ENCODE measurements around the gene ASB18. TPM values are rescaled to one million over a fixed set of nuclear protein-coding genes. Genes with fewer than 3 reads are reported as not detected.

Gene ASB18
- total and polyA plus RNA-seq, 10 of the 15 experiments (the other 5 are each of a cell fraction or from before 2014, with no cell fraction given): not detected

- no peaks in the 10 kb centered on the region for H3K79me2 ChIP-seq (ENCODE audit: control insufficient read depth, insufficient read depth, low read length)
- H3K9ac ChIP-seq (ENCODE audit: control insufficient read depth, insufficient read depth, low read length): no peak overlapping the region
- ATAC-seq (no peak), FAIRE-seq (no peak), DNase-seq (ENCODE audit: low read depth, low spot score) (no peak)
- no peak overlapping the region for H3K4me2 ChIP-seq (ENCODE audit: control insufficient read depth, insufficient read depth)
- ChIA-PET SMC1A (ENCODE audit: uncharacterized antibody, unreplicated experiment) (no interaction called here), RAD21 (ENCODE audit: unreplicated experiment) (no interaction called here), CTCF (no interaction called here), POLR2A (no interaction called here)
- H2AFZ ChIP-seq (ENCODE audit: control insufficient read depth, low read depth, low read length): no peak overlapping the region
- no TSS peak for BruUV-seq (replicated peaks)
- peaks cover 1 to 4% of the 10 kb centered on the region in 2 experiments; a peak in 2 of 4 replicates for H3K27me3 ChIP-seq (replicated peaks in 1 of 2; ENCODE audit: control insufficient read depth in 2 of 2, insufficient read depth in 2 of 2, low read length in 1 of 2)
- no peaks in the 10 kb centered on the region for H3K36me3 ChIP-seq (ENCODE audit: control insufficient read depth in 2 of 2, insufficient read depth in 2 of 2, low read length in 1 of 2)
- H3K27ac ChIP-seq (ENCODE audit: control insufficient read depth, insufficient read depth): no peak overlapping the region
- H3K4me3 ChIP-seq: no peak overlapping the region
- WGBS (ENCODE audit: insufficient coverage, insufficient replicate concordance, low lambda C conversion rate, missing lambda C conversion rate): 32% methylated on average over 6 of the region's 6 CpGs
- H4K20me1 ChIP-seq (ENCODE audit: control insufficient read depth, insufficient read depth): no peaks in the 10 kb centered on the region
- TF ChIP-seq ZBED1 (IDR thresholded peaks at IDR 0.05; ENCODE audit: borderline replicate concordance) (no peak), TBL1XR1 (IDR thresholded peaks at IDR 0.05; ENCODE audit: low read depth, low read length) (no peak), ESRRA (IDR thresholded peaks at IDR 0.05; ENCODE audit: low read length) (no peak), ELK1 (IDR thresholded peaks at IDR 0.05; ENCODE audit: low read depth, low read length) (no peak), CREM (IDR thresholded peaks at IDR 0.05; ENCODE audit: low read depth) (no peak), ATF3 (IDR thresholded peaks at IDR 0.05; ENCODE audit: borderline replicate concordance, extremely low read depth, low read depth, low read length) (no peak), LARP7 (IDR thresholded peaks at IDR 0.05) (no peak), TCF3 (IDR thresholded peaks at IDR 0.05; ENCODE audit: borderline replicate concordance, insufficient read depth, low read depth, low read length) (no peak), RELB (IDR thresholded peaks at IDR 0.05; ENCODE audit: low read depth) (no peak), CHD4 (IDR thresholded peaks at IDR 0.05) (no peak), PBX3 (IDR thresholded peaks at IDR 0.05; ENCODE audit: insufficient replicate concordance, low read depth, low read length) (no peak), ZSCAN29 (IDR thresholded peaks at IDR 0.05) (no peak), MTA3 (IDR thresholded peaks at IDR 0.05; ENCODE audit: borderline replicate concordance, low read length) (no peak), CBX3 (IDR thresholded peaks at IDR 0.05; ENCODE audit: borderline replicate concordance, low read depth) (no peak), GATAD2B (conservative IDR thresholded peaks at IDR 0.05; ENCODE audit: low read depth) (no peak)
- no peaks in the 10 kb centered on the region for H3K9me3 ChIP-seq (replicated peaks; ENCODE audit: control insufficient read depth, insufficient read depth, low read length)
- H3K4me1 ChIP-seq (ENCODE audit: control insufficient read depth, insufficient read depth, low read length): no peaks in the 10 kb centered on the region
- intact Hi-C loops (cut with micrococcal nuclease; ENCODE audit: unreplicated experiment): no loop called here
- in situ Hi-C loops (cut with MboI): no loop called here
Measured at GRCh38 chr2:236238751-236239150, 25.5 kb downstream of the ASB18 start.

Data from GM12878 (cell line).